GM12873 (cell line): ENCODE measurements around the gene UBE2A.

Source experiments
- CTCF ChIP-seq: IDR thresholded peaks from 2 replicates; pipeline ENCODE4 v1.5.1; 2012; ENCODE audit warnings: low read depth, mild to moderate bottlenecking, moderate library complexity, low read length, control low read depth; ENCODE audit not compliant: insufficient read depth; ENCODE audit errors: missing control alignments

UBE2A gene

GRCh38 chrX:119589810-119590209, 15.4 kb downstream of the UBE2A start:
- no peak for TF ChIP-seq CTCF

GRCh38 chrX:119602701-119603255, 28.4 kb downstream of the UBE2A start:
- TF ChIP-seq CTCF: no peak

- no peak for TF ChIP-seq CTCF
Measured at GRCh38 chrX:119604766-119605463, 30.6 kb downstream of the UBE2A start.

DNA sequence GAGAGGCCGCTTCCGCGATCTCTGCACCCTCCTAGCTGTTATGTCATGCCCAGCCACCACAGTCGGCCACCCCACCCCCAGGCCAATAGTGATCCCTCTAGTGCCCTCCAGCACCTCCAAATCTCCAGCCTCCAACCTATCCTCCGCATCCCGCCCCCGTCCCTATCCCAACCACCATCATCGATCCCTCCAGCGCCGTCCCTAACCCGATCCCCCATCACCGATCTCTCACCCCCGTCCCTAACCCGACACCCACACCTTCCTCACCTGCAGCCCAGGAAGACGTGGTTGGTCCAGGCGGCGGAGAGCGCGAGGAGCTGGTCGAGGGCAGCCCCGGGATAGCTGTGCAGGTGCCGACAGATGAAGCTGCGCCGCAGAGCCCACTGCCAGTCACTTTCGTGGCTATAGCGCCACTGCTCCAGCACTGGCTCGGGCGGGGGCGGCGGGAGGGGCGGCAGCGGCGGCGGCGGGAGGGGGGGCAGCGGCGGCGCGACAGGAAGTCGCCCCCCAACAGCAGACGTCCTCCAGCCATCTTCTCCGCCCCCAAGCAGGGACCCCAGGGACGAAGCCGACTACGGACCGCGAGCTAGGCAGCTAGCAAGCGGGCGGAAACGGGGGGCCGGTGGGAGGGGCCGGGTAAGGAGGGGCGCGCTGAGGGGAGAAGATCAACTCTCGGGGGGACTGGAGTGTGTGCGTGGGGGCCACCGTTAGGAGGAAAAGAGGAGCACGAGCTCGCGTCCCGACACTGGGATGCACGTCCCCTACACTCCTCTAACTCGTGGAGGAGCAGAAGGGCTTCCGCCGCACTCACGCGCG, 31.3 kb downstream of the UBE2A start:
- TF ChIP-seq CTCF: no peak

DNA sequence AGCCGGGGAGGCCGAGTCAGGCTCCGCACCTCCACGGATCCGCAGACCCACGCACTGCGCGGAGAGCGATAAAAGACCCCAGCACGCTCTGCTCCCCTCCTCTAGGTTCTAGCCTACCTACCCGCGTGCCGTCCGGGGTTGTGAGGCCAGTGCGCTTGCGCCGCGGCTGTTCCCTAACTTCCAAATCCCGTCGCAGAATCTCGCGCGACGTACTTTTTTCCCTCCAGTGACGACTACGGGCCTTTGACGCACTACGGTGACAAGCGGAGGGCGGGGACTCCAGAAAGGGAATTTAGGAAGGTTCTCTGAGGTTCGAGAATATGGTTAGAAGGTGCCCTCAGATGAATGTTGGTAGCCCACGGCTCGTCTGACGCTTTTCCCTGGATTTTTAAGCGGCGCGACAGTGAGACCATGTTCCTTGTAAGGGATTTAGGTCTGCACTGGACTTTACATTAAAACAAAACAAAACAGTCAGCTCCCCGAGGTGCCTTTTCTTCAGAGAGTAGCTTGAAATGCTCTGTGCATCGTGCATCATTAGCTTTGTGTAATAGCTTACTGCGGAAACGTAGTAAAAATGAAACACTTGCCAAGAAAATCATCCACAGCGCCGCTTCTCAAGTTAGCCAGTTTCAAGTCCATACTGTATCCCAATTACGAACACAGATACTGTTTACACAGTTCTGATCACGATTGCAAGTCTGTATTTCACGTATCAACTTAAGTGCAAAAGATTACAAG, 32.1 kb downstream of the UBE2A start, which contains the start of gene NKRF:
Gene NKRF (minus strand): TSS at position 145 of the 738 bp plus-strand sequence.
- no peak for TF ChIP-seq CTCF

- no peak for TF ChIP-seq CTCF
Measured at GRCh38 chrX:119607018-119607389, 32.6 kb downstream of the UBE2A start.

GRCh38 chrX:119614776-119615175, 40.4 kb downstream of the UBE2A start:
- TF ChIP-seq CTCF: no peak
